ENCODE results near the gene NLRP8.
"Not testable (repeated sequence)": the region's sequence is repeated elsewhere in the genome, so short reads cannot be mapped to it uniquely, and the experiment has no call there.

The NLRP8 gene

GRCh38 chr19:55962186-55962585, 14.6 kb downstream of the NLRP8 start:
- in situ Hi-C loops (cut with HindIII; ENCODE audit: low sequenced_read_pairs): no loop called here

GRCh38 chr19:55973982-55974381, 26.4 kb downstream of the NLRP8 start:
- in situ Hi-C loops (cut with HindIII; ENCODE audit: low sequenced_read_pairs): no loop called here

DNA sequence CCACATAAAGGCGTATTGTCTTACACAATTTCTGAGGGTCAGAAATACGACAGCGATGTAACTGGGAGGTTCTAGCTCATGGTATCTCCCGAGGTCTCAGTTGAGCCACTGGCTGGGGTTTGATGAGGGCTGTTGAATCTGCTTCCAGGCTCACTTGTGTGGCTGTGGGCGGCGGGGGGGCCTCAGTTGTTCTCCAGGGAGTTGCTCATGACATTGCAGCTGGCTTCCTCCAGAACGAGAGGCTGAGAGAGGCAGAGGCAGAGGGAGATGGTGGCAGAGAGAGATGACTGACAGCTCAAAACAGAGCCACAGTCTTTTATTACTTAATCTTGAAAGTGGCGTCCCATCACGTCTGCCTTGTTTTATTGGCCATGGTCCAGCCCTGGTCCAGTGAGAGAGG, 32.8 kb downstream of the NLRP8 start:
- in situ Hi-C loops (cut with HindIII; ENCODE audit: low sequenced_read_pairs): no loop called here

DNA sequence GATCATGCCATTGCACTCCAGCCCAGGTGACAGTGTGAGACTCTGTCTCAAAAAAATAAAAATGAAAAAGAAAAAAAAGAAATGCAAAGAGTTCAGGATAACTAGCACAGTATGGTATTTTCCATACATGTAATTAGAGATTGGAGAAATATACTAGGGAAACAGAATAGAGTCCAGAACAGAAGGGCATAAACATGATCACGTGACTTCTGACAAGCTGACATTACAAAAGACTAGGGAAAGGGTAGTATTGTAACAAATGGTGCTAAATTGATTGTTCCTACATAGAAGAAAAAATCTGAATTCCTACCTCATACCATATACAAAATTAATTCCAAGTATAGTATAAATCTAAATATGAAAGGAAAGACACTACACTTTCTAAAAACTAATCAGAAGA, 37.6 kb downstream of the NLRP8 start:
- in situ Hi-C loops (cut with HindIII; ENCODE audit: low sequenced_read_pairs): no loop called here

DNA sequence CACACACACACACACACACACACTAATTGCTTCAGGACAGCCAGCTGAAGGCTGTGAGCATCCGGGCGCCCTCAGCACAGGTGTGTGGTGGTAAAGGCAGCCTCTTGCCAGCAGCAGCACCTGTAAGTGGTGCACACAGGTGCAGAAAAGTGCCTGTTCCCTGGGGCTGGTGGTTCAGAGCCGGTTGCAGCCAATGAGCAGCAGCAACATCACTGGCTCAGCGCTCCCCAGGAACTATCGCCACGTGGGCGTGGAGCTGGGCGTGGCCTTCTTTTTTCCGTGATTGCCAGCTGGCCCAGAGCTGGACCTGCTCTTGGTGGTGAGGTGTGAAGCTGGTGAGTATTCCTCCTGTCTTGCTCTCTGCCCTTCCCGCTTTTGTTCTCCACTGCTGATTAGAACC, 38.9 kb downstream of the NLRP8 start, which contains the start of gene NLRP5:
NLRP5 (plus strand) TSS at position 289 of the 400 bp plus-strand sequence.
- in situ Hi-C loops (cut with HindIII; ENCODE audit: low sequenced_read_pairs): no loop called here

DNA sequence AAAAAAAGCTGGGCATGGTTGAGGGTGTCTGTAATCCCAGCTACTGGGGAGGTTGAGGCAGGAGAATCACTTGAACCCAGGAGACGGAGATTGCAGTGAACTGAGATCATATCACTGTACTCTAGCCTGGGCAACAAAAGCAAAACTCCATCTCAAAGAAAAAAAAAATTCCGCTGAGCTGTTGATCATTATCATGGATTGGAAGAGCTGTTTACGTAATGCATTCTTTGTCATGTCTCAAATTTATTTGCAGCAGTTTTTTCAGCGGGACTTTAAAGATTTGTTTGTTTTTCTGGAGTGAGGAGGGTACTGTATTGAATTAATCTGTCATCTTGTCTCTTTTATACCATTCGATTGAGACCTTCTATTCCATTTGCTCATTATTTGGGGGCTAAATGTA, 43.2 kb downstream of the NLRP8 start:
- in situ Hi-C loops (cut with HindIII; ENCODE audit: low sequenced_read_pairs): no loop called here

DNA sequence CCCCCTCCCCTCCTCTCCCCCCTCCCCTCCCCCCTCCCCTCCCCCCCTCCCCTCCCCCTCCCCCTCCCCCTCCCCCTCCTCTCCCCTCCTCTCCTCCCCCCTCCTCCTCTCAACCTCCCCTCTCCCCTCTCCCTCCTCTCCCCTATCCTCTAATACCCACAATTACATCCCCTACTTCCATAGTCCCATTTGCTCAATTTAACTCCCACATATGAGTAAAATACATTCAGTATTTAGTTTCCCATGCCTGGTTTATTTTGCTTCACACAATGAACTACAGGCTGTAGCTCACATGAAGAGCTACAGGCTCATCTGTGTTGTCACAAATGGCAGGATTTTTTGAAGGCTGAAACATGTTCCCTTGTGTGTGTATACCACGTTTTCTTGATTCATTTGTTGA, 45.9 kb downstream of the NLRP8 start:
- in situ Hi-C loops (cut with HindIII; ENCODE audit: low sequenced_read_pairs): no loop called here

DNA sequence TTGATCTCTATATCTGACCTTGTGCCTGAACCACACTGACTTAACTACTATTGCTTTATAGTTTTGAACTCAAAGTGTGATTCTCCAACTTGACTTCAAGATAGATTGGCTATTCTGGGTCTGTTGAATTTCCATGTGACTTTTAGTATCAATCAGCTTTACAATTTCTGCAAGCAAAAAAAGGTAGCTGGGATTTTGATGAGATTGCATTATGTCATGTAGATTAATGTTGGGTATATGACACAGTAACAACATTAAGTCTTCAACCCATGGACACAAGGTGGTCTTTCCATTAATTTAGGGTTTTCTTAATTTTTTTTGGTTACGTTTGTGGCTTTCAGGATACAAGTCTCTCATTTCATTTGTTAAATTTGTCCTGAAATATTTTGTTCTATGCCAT, 67.1 kb downstream of the NLRP8 start:
- in situ Hi-C loops (cut with HindIII; ENCODE audit: low sequenced_read_pairs): no loop called here

DNA sequence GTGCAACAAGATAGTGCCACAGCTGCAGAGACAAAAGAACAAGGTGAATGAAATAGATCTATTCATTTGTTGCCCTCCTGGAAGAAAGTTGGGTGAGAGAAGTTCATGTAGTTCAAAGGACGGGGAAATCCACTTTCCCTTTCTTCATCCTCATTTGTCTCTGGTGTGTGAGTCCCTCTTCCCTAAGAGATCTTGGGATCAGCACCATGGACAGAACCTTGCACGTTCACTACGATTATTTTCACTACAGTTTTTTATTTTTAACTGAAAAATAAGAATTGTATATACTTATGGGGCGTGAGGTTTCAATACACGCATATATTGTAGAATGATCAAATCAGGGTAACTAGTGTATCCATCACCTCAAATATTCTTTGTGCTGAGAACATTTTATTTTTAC, 68.1 kb downstream of the NLRP8 start:
- in situ Hi-C loops (cut with HindIII; ENCODE audit: low sequenced_read_pairs): no loop called here

DNA sequence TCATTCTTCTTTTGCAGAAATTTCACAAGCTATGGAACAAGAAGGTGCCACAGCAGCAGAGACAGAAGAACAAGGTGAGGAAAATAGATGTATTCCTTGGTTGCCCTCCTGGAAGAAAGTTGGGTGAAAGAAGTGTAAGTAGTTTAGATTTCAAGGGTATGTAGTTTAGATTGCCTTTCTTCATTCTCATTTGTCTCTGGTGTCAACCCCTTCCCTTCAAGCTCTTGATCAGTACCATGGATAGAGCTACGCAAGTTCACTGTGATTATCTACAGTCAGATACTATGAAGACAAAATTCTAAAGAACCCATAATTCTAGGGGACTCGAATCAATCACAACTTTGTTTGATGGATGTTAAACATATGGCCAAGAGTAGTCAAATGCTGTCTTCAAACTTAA, 71.7 kb downstream of the NLRP8 start:
- in situ Hi-C loops (cut with HindIII; ENCODE audit: low sequenced_read_pairs): not testable (repeated sequence)

DNA sequence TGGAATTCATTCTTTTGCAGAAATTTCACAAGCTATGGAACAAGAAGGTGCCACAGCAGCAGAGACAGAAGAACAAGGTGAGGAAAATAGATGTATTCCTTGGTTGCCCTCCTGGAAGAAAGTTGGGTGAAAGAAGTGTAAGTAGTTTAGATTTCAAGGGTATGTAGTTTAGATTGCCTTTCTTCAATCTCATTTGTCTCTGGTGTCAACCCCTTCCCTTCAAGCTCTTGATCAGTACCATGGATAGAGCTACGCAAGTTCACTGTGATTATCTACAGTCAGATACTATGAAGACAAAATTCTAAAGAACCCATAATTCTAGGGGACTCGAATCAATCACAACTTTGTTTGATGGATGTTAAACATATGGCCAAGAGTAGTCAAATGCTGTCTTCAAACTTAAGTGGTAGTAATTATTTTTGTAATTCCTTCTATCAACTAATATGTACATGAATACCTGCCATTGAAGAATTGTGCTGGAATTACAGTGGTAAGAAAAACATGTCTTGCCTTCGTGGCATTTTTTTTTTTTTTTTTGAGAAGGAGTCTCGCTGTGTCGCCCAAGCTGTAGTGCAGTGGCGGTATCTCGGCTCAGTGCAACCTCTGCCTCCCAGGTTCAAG, 72.8 kb downstream of the NLRP8 start:
- in situ Hi-C loops (cut with HindIII; ENCODE audit: low sequenced_read_pairs): not testable (repeated sequence)

GRCh38 chr19:56026769-56027168, 79.1 kb downstream of the NLRP8 start:
- in situ Hi-C loops (cut with HindIII; ENCODE audit: low sequenced_read_pairs): no loop called here
